Nephron progenitor cell (in vitro differentiated cells): Measurements from ENCODE around the gene ADSS2.

Source experiments
- DNase-seq: peaks from one replicate; pipeline ENCODE4 v3.0.0; 2021
- H3K27ac Mint-ChIP-seq: 2 replicates; pipeline ENCODE4 v1.8.0; 2021; ENCODE audit warnings: mild to moderate bottlenecking, moderate library complexity, mixed read lengths
- H3K27me3 Mint-ChIP-seq: 2 replicates; pipeline ENCODE4 v1.8.0; 2021; ENCODE audit warnings: mild to moderate bottlenecking, low read depth, mixed read lengths; ENCODE audit not compliant: poor library complexity
- H3K36me3 Mint-ChIP-seq: 2 replicates; pipeline ENCODE4 v1.8.0; 2021; ENCODE audit warnings: low read depth, mixed read lengths
- H3K4me1 Mint-ChIP-seq: 2 replicates; pipeline ENCODE4 v1.8.0; 2021; ENCODE audit warnings: mixed read lengths
- H3K4me3 Mint-ChIP-seq: 2 replicates; pipeline ENCODE4 v1.8.0; 2021; ENCODE audit warnings: mild to moderate bottlenecking, moderate library complexity, mixed read lengths
- H3K9me3 Mint-ChIP-seq: 2 replicates; pipeline ENCODE4 v1.8.0; 2021; ENCODE audit warnings: mild to moderate bottlenecking, moderate library complexity, mixed read lengths
- CTCF ChIP-seq: fragments of 200-600 bp; sonication (generic); IDR thresholded peaks from 2 replicates; pipeline ENCODE4 v1.5.0; 2021; ENCODE audit warnings: antibody characterized with exemption

Gene ADSS2

GRCh38 chr1:244456586-244456985, 4.9 kb upstream of the ADSS2 start:
- Mint-ChIP-seq H3K4me1 (peaks cover 24% of the 10 kb centered on the region), H3K36me3 (peaks cover 33% of the 10 kb centered on the region), H3K27ac (no peak overlapping the region), H3K4me3 (no peak overlapping the region), H3K9me3 (peaks cover 62% of the 10 kb centered on the region), H3K27me3 (no peaks in the 10 kb centered on the region)
- no peak for DNase-seq
- no peak for TF ChIP-seq CTCF

- Mint-ChIP-seq H3K4me3 (no peak overlapping the region), H3K27ac (no peak overlapping the region), H3K36me3 (peaks cover 23% of the 10 kb centered on the region), H3K27me3 (no peaks in the 10 kb centered on the region), H3K4me1 (peaks cover 35% of the 10 kb centered on the region), H3K9me3 (peaks cover 49% of the 10 kb centered on the region)
- no peak for TF ChIP-seq CTCF
- no peak for DNase-seq
Measured at GRCh38 chr1:244454412-244454811, 2.7 kb upstream of the ADSS2 start.

- peak overlapping the region; percentile 84 for H3K4me3 Mint-ChIP-seq
Measured at GRCh38 chr1:244451951-244452795, 464 bp upstream of the ADSS2 start.

GRCh38 chr1:244450597-244451538, 841 bp downstream of the ADSS2 start:
- H3K27ac Mint-ChIP-seq, result peak overlapping the region; percentile 93
- H3K4me1 Mint-ChIP-seq, result peaks cover 67% of the 10 kb centered on the region
- H3K36me3 Mint-ChIP-seq, result peaks cover 17% of the 10 kb centered on the region
- H3K4me3 Mint-ChIP-seq, result peak overlapping the region; percentile 98
- DNase-seq, result peak; percentile 60
- TF ChIP-seq CTCF, result no peak
- no peaks in the 10 kb centered on the region for H3K27me3 Mint-ChIP-seq
- H3K9me3 Mint-ChIP-seq, result peaks cover 24% of the 10 kb centered on the region

More at GRCh38 chr1:244451951-244452795, 464 bp upstream of the ADSS2 start:
- Mint-ChIP-seq H3K9me3 (peaks cover 31% of the 10 kb centered on the region), H3K27ac (peak overlapping the region; percentile 72), H3K36me3 (peaks cover 17% of the 10 kb centered on the region), H3K27me3 (no peaks in the 10 kb centered on the region), H3K4me1 (peaks cover 55% of the 10 kb centered on the region)
- peak; percentile 32 for TF ChIP-seq CTCF
- peak; percentile 99 for DNase-seq

GRCh38 chr1:244449936-244450508, 1.7 kb downstream of the ADSS2 start:
- Mint-ChIP-seq H3K27ac (peak overlapping the region; percentile 4), H3K4me3 (peak overlapping the region; percentile 98), H3K9me3 (peaks cover 24% of the 10 kb centered on the region), H3K36me3 (peaks cover 18% of the 10 kb centered on the region), H3K27me3 (no peaks in the 10 kb centered on the region), H3K4me1 (peaks cover 73% of the 10 kb centered on the region)
- no peak for DNase-seq
- TF ChIP-seq CTCF, result no peak
